ENCODE results near the gene SLC7A10. TPM values are rescaled to one million over a fixed set of nuclear protein-coding genes. Genes with fewer than 3 reads are reported as not detected.
A peak's percentile ranks its signal among the peaks of the same experiment; 100 is the strongest.
"Not testable (repeated sequence)": the region's sequence is repeated elsewhere in the genome, so short reads cannot be mapped to it uniquely, and the experiment has no call there.

Gene SLC7A10
- total RNA-seq, 1 donor from 2014 or later: not detected

- no peak for DNase-seq (ENCODE audit: low read depth in 2 of 2)
These were observed 22.1 kb downstream of the SLC7A10 start for GRCh38 chr19:33203529-33203928.

- no peak for DNase-seq (ENCODE audit: low read depth in 2 of 2)
These were observed 22.8 kb downstream of the SLC7A10 start for GRCh38 chr19:33202546-33203507.

- no peak for DNase-seq (ENCODE audit: low read depth in 2 of 2)
These were observed 23.6 kb downstream of the SLC7A10 start for GRCh38 chr19:33201886-33202545.

- DNase-seq (ENCODE audit: low read depth in 2 of 2): no peak
These were observed 24.2 kb downstream of the SLC7A10 start for GRCh38 chr19:33201473-33201872.

- DNase-seq (ENCODE audit: low read depth in 2 of 2): no peak
These were observed 26.0 kb downstream of the SLC7A10 start for GRCh38 chr19:33199441-33200265.

GRCh38 chr19:33198169-33198568, 27.5 kb downstream of the SLC7A10 start:
- DNase-seq (ENCODE audit: low read depth in 2 of 2): no peak

GRCh38 chr19:33197591-33198000, 28.1 kb downstream of the SLC7A10 start:
- no peak for DNase-seq (ENCODE audit: low read depth in 2 of 2)

- no peak for DNase-seq (ENCODE audit: low read depth in 2 of 2)
These were observed 29.0 kb downstream of the SLC7A10 start for GRCh38 chr19:33196446-33197193.

GRCh38 chr19:33195645-33196347, 29.9 kb downstream of the SLC7A10 start:
- DNase-seq (ENCODE audit: low read depth in 2 of 2): no peak

GRCh38 chr19:33194886-33195644, 30.6 kb downstream of the SLC7A10 start:
- DNase-seq (ENCODE audit: low read depth in 2 of 2): peak in 1 of 2 donors; percentile 24

- peak in 1 of 2 donors; percentile 16 for DNase-seq (ENCODE audit: low read depth in 2 of 2)
These were observed 31.1 kb downstream of the SLC7A10 start for GRCh38 chr19:33194532-33194885.

- peak in 1 of 2 donors; percentile 46 for DNase-seq (ENCODE audit: low read depth in 2 of 2)
These were observed 31.7 kb downstream of the SLC7A10 start, which contains the start of gene LRP3 for GRCh38 chr19:33193865-33194362. LRP3 (plus strand) TSS chr19:33194330; CDS start chr19:33194786, 456 bp downstream.

- DNase-seq (ENCODE audit: low read depth in 2 of 2): no peak
These were observed 32.3 kb downstream of the SLC7A10 start for GRCh38 chr19:33193269-33193864.

GRCh38 chr19:33192010-33192409, 33.6 kb downstream of the SLC7A10 start:
- DNase-seq (ENCODE audit: low read depth in 2 of 2): no peak

GRCh38 chr19:33191501-33191900, 34.1 kb downstream of the SLC7A10 start:
- DNase-seq (ENCODE audit: low read depth in 2 of 2): no peak

- DNase-seq (ENCODE audit: low read depth in 2 of 2): not testable (repeated sequence)
These were observed 34.6 kb downstream of the SLC7A10 start for GRCh38 chr19:33191092-33191491.

GRCh38 chr19:33189453-33189852, 36.2 kb downstream of the SLC7A10 start:
- DNase-seq (ENCODE audit: low read depth in 2 of 2): no peak

GRCh38 chr19:33187183-33187540, 38.5 kb downstream of the SLC7A10 start:
- no peak for DNase-seq (ENCODE audit: low read depth in 2 of 2)

Measured in lung microvascular endothelial cell (primary cell).